ENCODE measurements around the gene DIPK1A. TPM values are rescaled to one million over a fixed set of nuclear protein-coding genes. Genes with fewer than 3 reads are reported as not detected.
A peak's percentile ranks its signal among the peaks of the same experiment; 100 is the strongest.

Gene DIPK1A
- total RNA-seq, 1 donor from 2014 or later: 12.7 TPM

GRCh38 chr1:92792340-92792782 lies 168.9 kb downstream of the DIPK1A start:
- DNase-seq: no peak

Small RNA genes within 50 kb of the gene (small RNA-seq; reads per million reads assigned to genes)
- not detected for gene RF00432 (ENCODE audit: low replicate concordance)
- not detected for gene RN7SL692P (ENCODE audit: low replicate concordance)
- not detected for gene RNU6-210P (ENCODE audit: low replicate concordance)
- not detected for gene RNU6-970P (ENCODE audit: low replicate concordance)
- gene SNORA66 (ENCODE audit: low replicate concordance): 10.9 reads per million, percentile 94 among the genes with 10 or more reads in this experiment
- gene SNORD21 (ENCODE audit: low replicate concordance): not detected

Other genes with a start within 250 kb of the DIPK1A start
- 34.4 TPM for gene EVI5, start 176.4 kb downstream of the DIPK1A start, total RNA-seq
- gene RPL5, start 129.4 kb downstream of the DIPK1A start, total RNA-seq: 1,593 TPM
- 42.7 TPM for gene MTF2, start 117.8 kb upstream of the DIPK1A start, total RNA-seq
- 35.8 TPM for gene TMED5, start 219.0 kb upstream of the DIPK1A start, total RNA-seq
- gene CCDC18, start 219.3 kb upstream of the DIPK1A start, total RNA-seq: 8.6 TPM

Measured in tongue (tissue), 3 donors.